Cerebellar cortex (tissue), 1 donor: ENCODE data around the gene TEAD1.
A peak's percentile ranks its signal among the peaks of the same experiment; 100 is the strongest.
"Not testable (repeated sequence)": the region's sequence is repeated elsewhere in the genome, so short reads cannot be mapped to it uniquely, and the experiment has no call there.

Experiments used
- DNase-seq: peaks from one replicate; pipeline ENCODE4 v3.0.0-alpha.2; 2015; ENCODE audit warnings: low spot score

TEAD1 gene

GRCh38 chr11:12737024-12737423 lies 62.8 kb downstream of the TEAD1 start:
- DNase-seq: no peak

- no peak for DNase-seq
Measured at GRCh38 chr11:12741671-12742216, 67.5 kb downstream of the TEAD1 start.

GRCh38 chr11:12743834-12744449 lies 69.7 kb downstream of the TEAD1 start:
- peak; percentile 18 for DNase-seq

GRCh38 chr11:12744826-12745502 lies 70.7 kb downstream of the TEAD1 start:
- DNase-seq: peak; percentile 73

GRCh38 chr11:12745787-12746186 lies 71.6 kb downstream of the TEAD1 start:
- peak; percentile 33 for DNase-seq

GRCh38 chr11:12746593-12747097 lies 72.4 kb downstream of the TEAD1 start:
- DNase-seq: no peak

GRCh38 chr11:12748561-12748960 lies 74.3 kb downstream of the TEAD1 start:
- DNase-seq: no peak

GRCh38 chr11:12749442-12749841 lies 75.2 kb downstream of the TEAD1 start:
- DNase-seq: no peak

- no peak for DNase-seq
Measured at GRCh38 chr11:12750181-12750580, 76.0 kb downstream of the TEAD1 start.

- no peak for DNase-seq
Measured at GRCh38 chr11:12752868-12753524, 78.8 kb downstream of the TEAD1 start.

GRCh38 chr11:12754021-12754420 lies 79.8 kb downstream of the TEAD1 start:
- no peak for DNase-seq

GRCh38 chr11:12754582-12755234 lies 80.5 kb downstream of the TEAD1 start:
- DNase-seq: no peak

GRCh38 chr11:12755510-12756453 lies 81.6 kb downstream of the TEAD1 start:
- DNase-seq: no peak

GRCh38 chr11:12756454-12756806 lies 82.2 kb downstream of the TEAD1 start:
- DNase-seq: no peak

GRCh38 chr11:12756867-12757266 lies 82.6 kb downstream of the TEAD1 start:
- DNase-seq: no peak

GRCh38 chr11:12757416-12757815 lies 83.2 kb downstream of the TEAD1 start:
- DNase-seq: no peak

GRCh38 chr11:12758117-12758516 lies 83.9 kb downstream of the TEAD1 start:
- not testable (repeated sequence) for DNase-seq

GRCh38 chr11:12761029-12761428 lies 86.8 kb downstream of the TEAD1 start:
- no peak for DNase-seq

- DNase-seq: no peak
Measured at GRCh38 chr11:12762278-12762677, 88.1 kb downstream of the TEAD1 start.

GRCh38 chr11:12762696-12763324 lies 88.6 kb downstream of the TEAD1 start:
- DNase-seq: no peak
